ENCODE results near the gene FAU.

Gene FAU

GRCh38 chr11:65104628-65105027 is 17.3 kb downstream of the FAU start:
- DNase-seq: no peak

DNA sequence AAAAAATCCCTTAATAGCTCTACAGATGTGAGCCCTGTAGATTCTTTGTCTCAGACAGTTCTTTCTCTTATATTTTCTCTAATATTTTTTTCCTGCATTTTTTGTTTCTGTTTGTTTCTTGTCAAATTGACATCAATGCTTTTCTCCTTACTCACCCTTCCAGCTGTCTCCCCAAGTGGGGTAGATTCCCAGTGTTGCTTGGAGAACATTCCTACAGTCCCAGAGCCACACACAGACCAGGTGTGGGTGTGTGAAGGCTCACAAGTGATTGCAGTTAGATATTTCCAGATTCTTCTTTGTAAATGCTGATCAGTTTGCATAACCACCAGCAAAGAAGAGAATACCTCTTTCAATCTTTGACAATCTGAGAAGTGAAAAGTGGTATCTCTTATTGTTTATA is 18.5 kb downstream of the FAU start:
- DNase-seq: no peak

DNA sequence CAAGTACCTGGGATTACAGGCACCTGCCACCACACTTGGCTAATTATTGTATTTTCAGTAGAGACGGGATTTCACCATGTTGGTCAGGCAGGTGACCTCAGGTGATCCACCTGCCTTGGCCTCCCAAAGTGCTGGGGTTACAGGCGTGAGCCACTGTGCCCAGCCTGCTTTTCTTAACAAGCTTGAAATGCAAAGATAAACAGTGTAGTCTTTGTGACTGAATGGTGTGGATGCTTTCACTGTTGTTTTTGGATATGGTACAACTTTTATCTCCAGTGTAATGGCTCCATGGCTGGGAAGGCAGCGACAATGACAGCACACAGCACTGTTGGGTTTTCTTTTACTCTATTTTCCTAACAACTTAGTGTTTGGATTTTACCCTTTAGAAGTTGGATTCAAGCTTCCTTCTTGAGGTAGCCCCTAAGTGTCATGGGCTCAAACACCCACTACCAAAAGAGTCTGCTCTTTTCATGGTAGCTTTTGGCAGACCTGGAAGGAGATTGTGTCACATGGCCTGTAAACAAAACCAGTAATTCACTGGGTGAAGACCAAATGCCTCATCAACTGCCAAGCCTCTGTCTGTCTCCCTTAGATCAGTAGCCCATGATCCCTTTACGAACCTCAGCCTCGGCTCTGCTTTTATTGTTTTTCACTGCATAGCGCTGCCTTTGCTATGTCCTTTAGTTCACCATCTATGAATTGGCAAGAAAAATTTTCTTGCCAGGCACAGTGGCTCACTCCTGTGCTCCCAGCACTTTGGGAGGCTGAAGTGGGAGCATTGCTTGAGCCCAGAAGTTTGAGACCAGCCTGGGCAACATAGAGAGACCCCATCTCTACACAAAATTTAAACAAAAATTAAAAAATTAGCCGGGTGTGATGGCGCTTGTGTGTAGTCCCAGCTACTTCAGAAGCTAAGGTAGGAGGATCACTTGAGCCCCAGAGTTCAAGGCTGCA is 19.5 kb downstream of the FAU start:
- DNase-seq: no peak

GRCh38 chr11:65100674-65101350 is 21.1 kb downstream of the FAU start:
- no peak for DNase-seq

DNA sequence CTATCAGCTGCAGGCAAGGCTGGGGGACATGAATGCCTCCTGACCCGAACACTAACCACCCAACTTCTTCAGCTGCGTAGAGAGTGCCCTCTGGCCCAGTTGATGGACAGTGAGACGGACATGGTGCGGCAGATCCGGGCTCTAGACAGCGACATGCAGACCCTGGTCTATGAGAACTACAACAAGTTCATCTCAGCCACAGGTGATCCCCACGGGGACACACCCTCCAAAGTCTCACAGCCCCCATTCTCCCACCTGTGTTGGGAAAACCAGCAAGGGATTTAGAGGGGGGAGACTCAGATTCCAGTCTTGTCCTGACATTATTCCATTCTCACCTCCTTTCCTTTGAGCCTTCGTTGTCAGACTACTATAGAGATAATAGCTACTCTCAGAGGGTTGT is 25.0 kb downstream of the FAU start:
- DNase-seq: no peak

GRCh38 chr11:65095974-65096806 is 25.7 kb downstream of the FAU start, which contains the start of gene VPS51:
Gene VPS51 (plus strand): TSS chr11:65096214. CDS start chr11:65096251, 37 bp downstream.
- DNase-seq: peak; percentile 72

GRCh38 chr11:65095427-65095826 is 26.5 kb downstream of the FAU start:
- no peak for DNase-seq

DNA sequence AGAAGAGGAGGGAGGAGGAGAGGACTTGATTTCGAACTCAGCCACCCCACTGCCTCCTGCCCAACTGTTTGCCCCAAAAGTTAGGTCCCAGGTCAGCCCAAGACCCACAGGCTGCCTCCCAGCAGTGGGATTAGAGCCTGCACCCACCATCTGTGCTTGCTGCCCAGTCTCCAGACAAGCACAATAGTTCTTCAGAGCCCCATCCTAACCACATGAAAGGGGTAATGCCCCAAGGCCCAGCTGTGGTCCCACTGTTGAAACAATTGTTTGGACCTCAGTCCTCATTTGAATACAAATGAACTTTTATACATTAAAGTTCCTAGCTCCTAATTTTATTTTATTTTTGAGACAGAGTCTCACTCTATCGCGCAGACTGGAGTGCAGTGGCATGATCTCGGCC is 31.3 kb downstream of the FAU start:
- DNase-seq: no peak

- DNase-seq: no peak
Measured at GRCh38 chr11:65089621-65090020, 32.3 kb downstream of the FAU start.

GRCh38 chr11:65087827-65088226 is 34.1 kb downstream of the FAU start:
- DNase-seq: no peak

- no peak for DNase-seq
Measured at GRCh38 chr11:65087216-65087615, 34.7 kb downstream of the FAU start.

DNA sequence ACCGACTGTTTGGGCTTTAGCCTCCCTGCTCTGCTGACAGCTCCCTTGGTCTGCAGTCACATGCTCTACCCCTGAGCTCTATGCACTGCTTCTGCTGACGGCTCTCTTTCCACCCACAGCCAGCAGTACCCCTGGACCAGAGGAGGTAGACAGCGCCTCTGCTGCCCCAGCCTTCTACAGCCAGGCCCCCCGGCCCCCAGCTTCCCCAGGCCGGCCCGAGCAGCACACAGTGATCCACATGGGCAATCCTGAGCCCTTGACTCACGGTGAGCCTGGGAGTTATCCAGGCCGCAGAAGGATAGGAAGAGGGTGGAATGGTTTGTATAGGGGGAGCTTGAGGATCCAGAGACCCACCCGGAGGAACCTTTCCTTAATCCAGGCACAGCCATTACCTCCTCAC is 35.1 kb downstream of the FAU start:
- no peak for DNase-seq

GRCh38 chr11:65085446-65085845 is 36.5 kb downstream of the FAU start:
- no peak for DNase-seq

GRCh38 chr11:65084598-65085375 is 37.1 kb downstream of the FAU start:
- DNase-seq: no peak

GRCh38 chr11:65083834-65084597 is 37.9 kb downstream of the FAU start, which contains the start of the genes CDCA5 and ZFPL1:
Gene CDCA5 (minus strand): TSS chr11:65084040. CDS start chr11:65083978, 62 bp downstream.
Gene ZFPL1 (plus strand): TSS chr11:65084222. CDS start chr11:65084699, 477 bp downstream.
- peak; percentile 79 for DNase-seq

GRCh38 chr11:65083134-65083833 is 38.6 kb downstream of the FAU start:
- no peak for DNase-seq

DNA sequence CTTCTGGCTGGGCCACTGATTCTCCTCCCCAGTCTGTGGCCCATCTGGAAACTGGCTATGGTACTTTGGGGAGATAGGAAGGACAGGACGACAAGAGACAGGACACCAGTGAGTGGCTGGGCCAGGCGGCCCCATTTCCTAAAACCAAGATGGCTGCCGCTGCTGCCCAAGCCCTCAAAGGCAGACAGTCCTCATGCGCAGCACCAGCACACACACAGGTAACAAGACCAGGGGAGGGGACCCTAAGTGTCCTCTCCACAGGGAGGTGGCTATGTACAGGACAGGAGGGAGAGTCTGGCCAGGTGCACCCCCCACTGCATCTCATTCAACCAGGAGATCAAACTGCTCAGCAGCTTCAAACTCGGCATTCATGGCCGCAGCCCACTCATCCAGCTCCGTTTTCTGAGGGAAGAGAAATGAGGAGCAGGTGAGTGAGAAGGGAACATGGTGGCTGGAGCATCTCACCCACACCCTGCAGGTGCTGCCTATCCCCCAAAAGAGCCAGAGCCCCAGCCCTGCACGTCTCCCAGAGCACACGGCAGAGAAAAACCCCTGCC is 43.1 kb downstream of the FAU start:
- no peak for DNase-seq

DNA sequence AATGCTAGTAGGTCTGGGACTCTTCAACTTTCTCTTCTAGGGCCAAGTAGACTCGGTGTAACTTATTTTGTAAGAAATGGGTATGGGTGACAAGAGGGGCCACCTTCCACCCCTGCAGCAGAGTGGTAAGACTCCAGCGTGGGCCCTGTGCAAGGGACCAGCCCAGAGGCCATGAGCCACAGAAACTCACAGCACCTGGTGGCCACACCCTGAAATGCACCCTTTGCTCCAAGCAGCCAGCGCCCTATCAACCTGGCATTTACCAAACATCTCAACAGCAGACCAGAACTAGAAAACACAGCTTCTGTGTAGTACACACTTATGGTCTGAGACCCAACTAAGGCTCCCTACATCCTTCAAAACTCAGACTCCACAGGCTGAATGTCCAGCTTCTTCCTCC is 43.8 kb downstream of the FAU start:
- no peak for DNase-seq

DNA sequence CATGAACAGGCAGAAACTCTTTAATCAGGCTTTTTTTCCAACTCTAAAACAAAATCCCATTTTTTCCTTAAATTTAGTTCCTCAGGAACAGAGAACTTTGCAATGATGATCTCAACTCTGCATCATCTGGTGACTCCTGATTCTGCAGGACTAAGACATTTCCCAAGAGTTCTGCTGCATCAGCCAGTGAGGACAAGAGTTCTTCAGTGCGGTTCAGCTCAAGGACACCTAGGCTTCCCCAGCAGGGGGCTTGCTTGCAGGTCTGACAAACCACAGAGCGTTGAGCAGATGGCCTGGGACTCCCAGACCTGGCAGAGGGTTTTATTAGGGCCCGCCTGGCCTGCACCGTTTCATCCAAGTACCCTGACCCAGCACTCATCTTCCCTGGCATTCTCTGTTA is 44.5 kb downstream of the FAU start:
- no peak for DNase-seq

GRCh38 chr11:65072631-65072966 is 49.3 kb downstream of the FAU start:
- no peak for DNase-seq
